Measurements from ENCODE around the gene SLIT3. TPM values are rescaled to one million over a fixed set of nuclear protein-coding genes. Genes with fewer than 3 reads are reported as not detected.

SLIT3 gene
- total and polyA plus RNA-seq, 4 donors, result 18.1 to 22.5 (median 19.5) TPM

- peaks cover 3% of the 10 kb centered on the region for H3K27me3 ChIP-seq (ENCODE audit: control insufficient read depth, insufficient read depth, low read length)
- 100% methylated on average over 1 of the region's 1 CpG for WGBS (ENCODE audit: insufficient coverage)
Observed at GRCh38 chr5:168694289-168694688, 606.6 kb downstream of the SLIT3 start.

GRCh38 chr5:168693883-168694282 lies 607.1 kb downstream of the SLIT3 start:
- 73% methylated on average over 3 of the region's 3 CpGs for WGBS (ENCODE audit: insufficient coverage)
- Histone ChIP-seq H3K9me3 (ENCODE audit: control insufficient read depth, insufficient read depth, low read length) (no peaks in the 10 kb centered on the region), H3K4me1 (ENCODE audit: control insufficient read depth, insufficient read depth, low read length) (no peaks in the 10 kb centered on the region), H3K27ac (ENCODE audit: low read depth, low read length) (no peak overlapping the region), H3K27me3 (ENCODE audit: control insufficient read depth, insufficient read depth, low read length) (peaks cover 3% of the 10 kb centered on the region), H3K4me3 (ENCODE audit: low read depth, low read length) (no peak overlapping the region), H3K36me3 (ENCODE audit: control insufficient read depth, insufficient read depth, low read length) (no peaks in the 10 kb centered on the region)
- no peak for DNase-seq (ENCODE audit: low read depth in 4 of 6, low spot score in 6 of 6)

More at GRCh38 chr5:168694289-168694688, 606.6 kb downstream of the SLIT3 start:
- Histone ChIP-seq H3K4me3 (ENCODE audit: low read depth, low read length) (no peak overlapping the region), H3K4me1 (ENCODE audit: control insufficient read depth, insufficient read depth, low read length) (no peaks in the 10 kb centered on the region), H3K27ac (ENCODE audit: low read depth, low read length) (no peak overlapping the region), H3K9me3 (ENCODE audit: control insufficient read depth, insufficient read depth, low read length) (no peaks in the 10 kb centered on the region), H3K36me3 (ENCODE audit: control insufficient read depth, insufficient read depth, low read length) (no peaks in the 10 kb centered on the region)
- DNase-seq (ENCODE audit: low read depth in 4 of 6, low spot score in 6 of 6), result no peak

- H3K4me3 ChIP-seq (ENCODE audit: low read depth, low read length), result no peak overlapping the region
- WGBS (ENCODE audit: insufficient coverage), result 66% methylated on average over 3 of the region's 5 CpGs
- H3K9me3 ChIP-seq (ENCODE audit: control insufficient read depth, insufficient read depth, low read length), result no peaks in the 10 kb centered on the region
- no peak for DNase-seq (ENCODE audit: low read depth in 4 of 6, low spot score in 6 of 6)
- peaks cover under 1% of the 10 kb centered on the region for H3K27me3 ChIP-seq (ENCODE audit: control insufficient read depth, insufficient read depth, low read length)
- H3K4me1 ChIP-seq (ENCODE audit: control insufficient read depth, insufficient read depth, low read length), result no peaks in the 10 kb centered on the region
- H3K27ac ChIP-seq (ENCODE audit: low read depth, low read length), result no peak overlapping the region
- H3K36me3 ChIP-seq (ENCODE audit: control insufficient read depth, insufficient read depth, low read length), result no peaks in the 10 kb centered on the region
Observed at GRCh38 chr5:168693297-168693696, 607.6 kb downstream of the SLIT3 start.

GRCh38 chr5:168691891-168692290 lies 609.0 kb downstream of the SLIT3 start:
- Histone ChIP-seq H3K4me1 (ENCODE audit: control insufficient read depth, insufficient read depth, low read length) (no peaks in the 10 kb centered on the region), H3K9me3 (ENCODE audit: control insufficient read depth, insufficient read depth, low read length) (no peaks in the 10 kb centered on the region), H3K36me3 (ENCODE audit: control insufficient read depth, insufficient read depth, low read length) (peaks cover 1% of the 10 kb centered on the region), H3K27me3 (ENCODE audit: control insufficient read depth, insufficient read depth, low read length) (no peaks in the 10 kb centered on the region), H3K4me3 (ENCODE audit: low read depth, low read length) (no peak overlapping the region), H3K27ac (ENCODE audit: low read depth, low read length) (no peak overlapping the region)
- DNase-seq (ENCODE audit: low read depth in 4 of 6, low spot score in 6 of 6), result no peak
- 73% methylated on average over 4 of the region's 4 CpGs for WGBS (ENCODE audit: insufficient coverage)

GRCh38 chr5:168689260-168689659 lies 611.7 kb downstream of the SLIT3 start:
- DNase-seq (ENCODE audit: low read depth in 4 of 6, low spot score in 6 of 6), result no peak
- Histone ChIP-seq H3K4me1 (ENCODE audit: control insufficient read depth, insufficient read depth, low read length) (no peaks in the 10 kb centered on the region), H3K36me3 (ENCODE audit: control insufficient read depth, insufficient read depth, low read length) (peaks cover 4% of the 10 kb centered on the region), H3K27ac (ENCODE audit: low read depth, low read length) (no peak overlapping the region), H3K9me3 (ENCODE audit: control insufficient read depth, insufficient read depth, low read length) (no peaks in the 10 kb centered on the region), H3K4me3 (ENCODE audit: low read depth, low read length) (no peak overlapping the region), H3K27me3 (ENCODE audit: control insufficient read depth, insufficient read depth, low read length) (no peaks in the 10 kb centered on the region)
- WGBS (ENCODE audit: insufficient coverage), result no CpG with 5 or more reads among the region's 2 CpGs

GRCh38 chr5:168686837-168687236 lies 614.1 kb downstream of the SLIT3 start:
- Histone ChIP-seq H3K36me3 (ENCODE audit: control insufficient read depth, insufficient read depth, low read length) (peaks cover 4% of the 10 kb centered on the region), H3K4me1 (ENCODE audit: control insufficient read depth, insufficient read depth, low read length) (peaks cover 1% of the 10 kb centered on the region), H3K4me3 (ENCODE audit: low read depth, low read length) (no peak overlapping the region), H3K27me3 (ENCODE audit: control insufficient read depth, insufficient read depth, low read length) (no peaks in the 10 kb centered on the region), H3K27ac (ENCODE audit: low read depth, low read length) (no peak overlapping the region), H3K9me3 (ENCODE audit: control insufficient read depth, insufficient read depth, low read length) (no peaks in the 10 kb centered on the region)
- no peak for DNase-seq (ENCODE audit: low read depth in 4 of 6, low spot score in 6 of 6)
- 92% methylated on average over 7 of the region's 7 CpGs for WGBS (ENCODE audit: insufficient coverage)

GRCh38 chr5:168685566-168685965 lies 615.4 kb downstream of the SLIT3 start:
- Histone ChIP-seq H3K4me1 (ENCODE audit: control insufficient read depth, insufficient read depth, low read length) (peaks cover 6% of the 10 kb centered on the region), H3K4me3 (ENCODE audit: low read depth, low read length) (no peak overlapping the region), H3K27ac (ENCODE audit: low read depth, low read length) (no peak overlapping the region), H3K36me3 (ENCODE audit: control insufficient read depth, insufficient read depth, low read length) (peaks cover 4% of the 10 kb centered on the region), H3K9me3 (ENCODE audit: control insufficient read depth, insufficient read depth, low read length) (no peaks in the 10 kb centered on the region), H3K27me3 (ENCODE audit: control insufficient read depth, insufficient read depth, low read length) (no peaks in the 10 kb centered on the region)
- WGBS (ENCODE audit: insufficient coverage), result 96% methylated on average over 13 of the region's 13 CpGs
- DNase-seq (ENCODE audit: low read depth in 4 of 6, low spot score in 6 of 6), result no peak

GRCh38 chr5:168683927-168684295 lies 617.0 kb downstream of the SLIT3 start:
- H3K9me3 ChIP-seq (ENCODE audit: control insufficient read depth, insufficient read depth, low read length), result no peaks in the 10 kb centered on the region
- WGBS (ENCODE audit: insufficient coverage), result 95% methylated on average over 6 of the region's 6 CpGs
- H3K27me3 ChIP-seq (ENCODE audit: control insufficient read depth, insufficient read depth, low read length), result no peaks in the 10 kb centered on the region
- no peak overlapping the region for H3K4me3 ChIP-seq (ENCODE audit: low read depth, low read length)
- peaks cover 16% of the 10 kb centered on the region for H3K4me1 ChIP-seq (ENCODE audit: control insufficient read depth, insufficient read depth, low read length)
- H3K36me3 ChIP-seq (ENCODE audit: control insufficient read depth, insufficient read depth, low read length), result peaks cover 4% of the 10 kb centered on the region
- no peak overlapping the region for H3K27ac ChIP-seq (ENCODE audit: low read depth, low read length)
- DNase-seq (ENCODE audit: low read depth in 4 of 6, low spot score in 6 of 6), result no peak

GRCh38 chr5:168683247-168683926 lies 617.6 kb downstream of the SLIT3 start:
- Histone ChIP-seq H3K36me3 (ENCODE audit: control insufficient read depth, insufficient read depth, low read length) (peaks cover 4% of the 10 kb centered on the region), H3K9me3 (ENCODE audit: control insufficient read depth, insufficient read depth, low read length) (no peaks in the 10 kb centered on the region), H3K4me3 (ENCODE audit: low read depth, low read length) (no peak overlapping the region), H3K27ac (ENCODE audit: low read depth, low read length) (no peak overlapping the region), H3K27me3 (ENCODE audit: control insufficient read depth, insufficient read depth, low read length) (no peaks in the 10 kb centered on the region), H3K4me1 (ENCODE audit: control insufficient read depth, insufficient read depth, low read length) (peaks cover 16% of the 10 kb centered on the region)
- 70% methylated on average over 2 of the region's 15 CpGs for WGBS (ENCODE audit: insufficient coverage)
- no peak for DNase-seq (ENCODE audit: low read depth in 4 of 6, low spot score in 6 of 6)

GRCh38 chr5:168681556-168682183 lies 619.3 kb downstream of the SLIT3 start:
- Histone ChIP-seq H3K36me3 (ENCODE audit: control insufficient read depth, insufficient read depth, low read length) (peaks cover under 1% of the 10 kb centered on the region), H3K27me3 (ENCODE audit: control insufficient read depth, insufficient read depth, low read length) (no peaks in the 10 kb centered on the region), H3K4me1 (ENCODE audit: control insufficient read depth, insufficient read depth, low read length) (peaks cover 16% of the 10 kb centered on the region), H3K27ac (ENCODE audit: low read depth, low read length) (no peak overlapping the region), H3K4me3 (ENCODE audit: low read depth, low read length) (no peak overlapping the region), H3K9me3 (ENCODE audit: control insufficient read depth, insufficient read depth, low read length) (no peaks in the 10 kb centered on the region)
- WGBS (ENCODE audit: insufficient coverage), result 53% methylated on average over 2 of the region's 4 CpGs
- DNase-seq (ENCODE audit: low read depth in 4 of 6, low spot score in 6 of 6), result no peak
